ENCODE results near the gene DLGAP1. TPM values are rescaled to one million over a fixed set of nuclear protein-coding genes. Genes with fewer than 3 reads are reported as not detected.

The DLGAP1 gene
- total and polyA plus RNA-seq, 2 of the 13 experiments (the other 11 are each of a cell fraction or from before 2014, with no cell fraction given), result 0.01 TPM; not detected in 1

DNA sequence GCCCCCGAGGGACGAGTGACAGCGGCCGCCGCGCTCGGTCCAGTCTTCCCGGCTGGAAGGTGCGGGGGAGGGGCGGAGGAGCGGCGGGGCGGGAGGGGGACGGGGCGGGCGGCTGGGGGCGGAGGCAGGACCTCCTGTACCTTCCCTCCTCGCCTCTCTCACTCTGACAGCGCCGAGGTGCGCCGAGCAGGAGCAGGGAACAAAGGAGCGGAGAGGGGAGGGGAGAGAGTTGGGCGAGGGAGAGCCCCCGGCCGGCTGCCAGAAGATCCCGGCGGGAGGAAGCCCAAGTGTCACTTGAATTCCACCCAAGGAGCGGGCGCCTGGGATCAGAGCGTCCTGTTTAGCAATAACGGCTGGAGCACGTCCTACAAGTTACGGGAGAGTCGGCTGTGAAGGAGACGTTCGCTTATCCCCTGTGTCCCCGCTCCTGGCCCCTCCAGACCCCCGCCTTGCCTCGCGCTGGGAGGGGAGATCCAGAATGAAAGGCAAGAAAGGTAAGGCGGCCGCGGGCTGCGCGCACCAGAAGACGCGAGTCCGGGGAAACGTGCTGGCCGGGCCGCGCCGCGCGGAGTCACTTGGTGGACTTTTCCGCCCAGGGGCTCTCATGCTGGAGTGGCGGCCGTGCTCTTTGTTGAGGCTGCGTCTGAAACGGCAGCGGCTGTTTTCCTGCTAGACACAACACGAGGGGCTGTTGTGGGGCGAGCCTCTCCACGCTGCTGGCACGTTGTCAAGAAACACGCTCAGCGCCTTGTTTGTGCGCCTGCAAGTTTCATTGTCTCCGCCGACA lies 1004.9 kb downstream of the DLGAP1 start, which contains the start of gene TGIF1 (continued):
- TF ChIP-seq, protein P1, sequence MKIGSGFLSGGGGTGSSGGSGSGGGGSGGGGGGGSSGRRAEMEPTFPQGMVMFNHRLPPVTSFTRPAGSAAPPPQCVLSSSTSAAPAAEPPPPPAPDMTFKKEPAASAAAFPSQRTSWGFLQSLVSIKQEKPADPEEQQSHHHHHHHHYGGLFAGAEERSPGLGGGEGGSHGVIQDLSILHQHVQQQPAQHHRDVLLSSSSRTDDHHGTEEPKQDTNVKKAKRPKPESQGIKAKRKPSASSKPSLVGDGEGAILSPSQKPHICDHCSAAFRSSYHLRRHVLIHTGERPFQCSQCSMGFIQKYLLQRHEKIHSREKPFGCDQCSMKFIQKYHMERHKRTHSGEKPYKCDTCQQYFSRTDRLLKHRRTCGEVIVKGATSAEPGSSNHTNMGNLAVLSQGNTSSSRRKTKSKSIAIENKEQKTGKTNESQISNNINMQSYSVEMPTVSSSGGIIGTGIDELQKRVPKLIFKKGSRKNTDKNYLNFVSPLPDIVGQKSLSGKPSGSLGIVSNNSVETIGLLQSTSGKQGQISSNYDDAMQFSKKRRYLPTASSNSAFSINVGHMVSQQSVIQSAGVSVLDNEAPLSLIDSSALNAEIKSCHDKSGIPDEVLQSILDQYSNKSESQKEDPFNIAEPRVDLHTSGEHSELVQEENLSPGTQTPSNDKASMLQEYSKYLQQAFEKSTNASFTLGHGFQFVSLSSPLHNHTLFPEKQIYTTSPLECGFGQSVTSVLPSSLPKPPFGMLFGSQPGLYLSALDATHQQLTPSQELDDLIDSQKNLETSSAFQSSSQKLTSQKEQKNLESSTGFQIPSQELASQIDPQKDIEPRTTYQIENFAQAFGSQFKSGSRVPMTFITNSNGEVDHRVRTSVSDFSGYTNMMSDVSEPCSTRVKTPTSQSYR (CRISPR knock-in tag; IDR thresholded peaks at IDR 0.05; ENCODE audit: borderline replicate concordance), result peak; percentile 84
- TF ChIP-seq, protein P2, sequence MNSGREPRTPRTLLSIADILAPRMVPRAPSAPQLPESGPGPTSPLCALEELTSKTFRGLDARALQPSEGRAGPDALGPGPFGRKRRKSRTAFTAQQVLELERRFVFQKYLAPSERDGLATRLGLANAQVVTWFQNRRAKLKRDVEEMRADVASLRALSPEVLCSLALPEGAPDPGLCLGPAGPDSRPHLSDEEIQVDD (CRISPR knock-in tag; IDR thresholded peaks at IDR 0.05; ENCODE audit: borderline replicate concordance), result peak; percentile 45; the same call in 1 of the 2 replicates
- peak; percentile 84 for TF ChIP-seq POLR2AphosphoS5 (IDR thresholded peaks at IDR 0.05; ENCODE audit: low read depth, low read length)
- TF ChIP-seq NFKB2 (CRISPR knock-in tag; IDR thresholded peaks at IDR 0.05; ENCODE audit: borderline replicate concordance), result peak; percentile 66; the same call in 1 of the 2 replicates
- peak; percentile 35 for TF ChIP-seq HDAC1 (CRISPR knock-in tag; IDR thresholded peaks at IDR 0.05)
- TF ChIP-seq ZNF639 (CRISPR knock-in tag; conservative IDR thresholded peaks at IDR 0.05), result peak; percentile 35; the same call in 1 of the 2 replicates
- peak; percentile 10; the same call in 1 of the 2 replicates for TF ChIP-seq FOSL2 (CRISPR knock-in tag; IDR thresholded peaks at IDR 0.05)
- no peak for TF ChIP-seq PCBP2 (optimal IDR thresholded peaks at IDR 0.05; ENCODE audit: low read depth, low read length, poor library complexity, severe bottlenecking)
- peak; percentile 27; the same call in 1 of the 2 replicates for TF ChIP-seq ZFP82 (CRISPR knock-in tag; IDR thresholded peaks at IDR 0.05; ENCODE audit: borderline replicate concordance)
- TF ChIP-seq ZNF782 (CRISPR knock-in tag; IDR thresholded peaks at IDR 0.05; ENCODE audit: borderline replicate concordance), result peak; percentile 83; the same call in 1 of the 2 replicates
- TF ChIP-seq TBX2 (CRISPR knock-in tag; IDR thresholded peaks at IDR 0.05; ENCODE audit: borderline replicate concordance), result peak; percentile 7; the same call in 1 of the 2 replicates
- no peak for TF ChIP-seq ZNF569 (CRISPR knock-in tag; IDR thresholded peaks at IDR 0.05; ENCODE audit: borderline replicate concordance)
- peak; percentile 5; the same call in 1 of the 2 replicates for TF ChIP-seq FOXO1 (CRISPR knock-in tag; IDR thresholded peaks at IDR 0.05)
- TF ChIP-seq, protein P3, sequence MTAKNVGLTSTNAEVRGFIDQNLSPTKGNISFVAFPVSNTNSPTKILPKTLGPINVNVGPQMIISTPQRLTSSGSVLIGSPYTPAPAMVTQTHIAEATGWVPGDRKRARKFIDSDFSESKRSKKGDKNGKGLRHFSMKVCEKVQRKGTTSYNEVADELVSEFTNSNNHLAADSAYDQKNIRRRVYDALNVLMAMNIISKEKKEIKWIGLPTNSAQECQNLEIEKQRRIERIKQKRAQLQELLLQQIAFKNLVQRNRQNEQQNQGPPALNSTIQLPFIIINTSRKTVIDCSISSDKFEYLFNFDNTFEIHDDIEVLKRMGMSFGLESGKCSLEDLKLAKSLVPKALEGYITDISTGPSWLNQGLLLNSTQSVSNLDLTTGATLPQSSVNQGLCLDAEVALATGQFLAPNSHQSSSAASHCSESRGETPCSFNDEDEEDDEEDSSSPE (CRISPR knock-in tag; IDR thresholded peaks at IDR 0.05), result no peak
- peak; percentile 17; the same call in 1 of the 2 replicates for TF ChIP-seq ZNF768 (CRISPR knock-in tag; IDR thresholded peaks at IDR 0.05)
- TF ChIP-seq ETS1 (CRISPR knock-in tag; IDR thresholded peaks at IDR 0.05), result 0 out of 2 replicates have a peak, but pooled peaks have one; percentile 64
- TF ChIP-seq ZNF878 (CRISPR knock-in tag; IDR thresholded peaks at IDR 0.05), result peak; percentile 62; the same call in 1 of the 2 replicates
- TF ChIP-seq ZNF572 (CRISPR knock-in tag; IDR thresholded peaks at IDR 0.05), result 0 out of 2 replicates have a peak, but pooled peaks have one; percentile 72
- TF ChIP-seq GATA4 (IDR thresholded peaks at IDR 0.05; ENCODE audit: borderline replicate concordance, low read depth), result peak; percentile 41; the same call in 1 of the 2 replicates
- peak; percentile 25 for TF ChIP-seq ASH2L (IDR thresholded peaks at IDR 0.05; ENCODE audit: insufficient read length, low read depth, low read length)
- peak; percentile 58 for TF ChIP-seq MED1 (CRISPR knock-in tag; IDR thresholded peaks at IDR 0.05)
- TF ChIP-seq TBL1XR1 (IDR thresholded peaks at IDR 0.05; ENCODE audit: borderline replicate concordance, low read length, partially characterized antibody), result peak; percentile 10

Data from HepG2 (cell line).